H1 (cell line): ENCODE results near the gene GJA10. TPM values are rescaled to one million over a fixed set of nuclear protein-coding genes. Genes with fewer than 3 reads are reported as not detected.

Experiments
- CTCF ChIA-PET: fragments of 300-600 bp; sonication (Branson Sonifier 250); formaldehyde crosslinking; loops from one replicate; lab custom pipeline; 2021; ENCODE audit not compliant: partially characterized antibody; lab: Charles Lee
- POLR2A ChIA-PET: fragments of 300-600 bp; sonication (Branson Sonifier 250); formaldehyde crosslinking; loops from one replicate; lab custom pipeline; 2021; ENCODE audit warnings: inconsistent platforms; ENCODE audit not compliant: partially characterized antibody; lab: Charles Lee
- DNase-seq, 2 experiments: peaks; one replicate each; pipeline versions ENCODE4 v3.0.0 to v3.0.0-alpha.2; 2010 to 2022; ENCODE audit warnings: low spot score in 2 of 2, low read depth in 1 of 2, mixed read lengths in 1 of 2
- FAIRE-seq: peaks from 2 replicates; lab custom pipeline; 2011; peaks lifted over from hg19 to GRCh38; lab: Jason Lieb, UNC
- H2AFZ ChIP-seq: 2 replicates; pipeline ENCODE4 v1.8.1; 2012; ENCODE audit warnings: low read length, inconsistent platforms
- H2AK5ac ChIP-seq: 2 replicates; pipeline ENCODE4 v1.6.1; 2013; ENCODE audit warnings: low read depth, low read length
- H2BK120ac ChIP-seq: replicated peaks from 2 replicates; pipeline ENCODE3; 2013; ENCODE audit warnings: low read depth, low read length, inconsistent platforms
- H2BK12ac ChIP-seq: 2 replicates; pipeline ENCODE4 v1.6.1; 2013; ENCODE audit warnings: low read depth, low read length
- H2BK15ac ChIP-seq: 2 replicates; pipeline ENCODE4 v1.6.1; 2013; ENCODE audit warnings: low read length
- H2BK20ac ChIP-seq: 2 replicates; pipeline ENCODE4 v1.6.1; 2013; ENCODE audit warnings: low read length
- H2BK5ac ChIP-seq: 2 replicates; pipeline ENCODE4 v1.6.1; 2013; ENCODE audit warnings: low read depth, low read length
- H3K14ac ChIP-seq: 2 replicates; pipeline ENCODE4 v1.6.1; 2013; ENCODE audit warnings: inconsistent platforms; ENCODE audit not compliant: insufficient read length
- H3K18ac ChIP-seq: 2 replicates; pipeline ENCODE4 v1.6.1; 2013; ENCODE audit warnings: low read length; ENCODE audit errors: extremely low read depth
- H3K23ac ChIP-seq: 2 replicates; pipeline ENCODE4 v1.6.1; 2013; ENCODE audit warnings: inconsistent platforms; ENCODE audit not compliant: insufficient read length
- H3K23me2 ChIP-seq: 2 replicates; pipeline ENCODE4 v1.6.1; 2013; ENCODE audit warnings: low read depth, low read length
- H3K27ac ChIP-seq: 2 replicates; pipeline ENCODE4 v1.6.1; 2011; ENCODE audit warnings: low read depth, low read length, inconsistent platforms
- H3K27me3 ChIP-seq, 4 experiments: replicated peaks in 1 of 4; 1 replicate in 1 of 4; 2 replicates in 3 of 4; pipeline versions ENCODE4 v1.6.1 to v1.8.1; 2011 to 2013; ENCODE audit warnings: low read length in 3 of 4, mild to moderate bottlenecking in 3 of 4, inconsistent platforms in 2 of 4, mixed read lengths in 2 of 4, moderate library complexity in 1 of 4; ENCODE audit not compliant: control insufficient read depth in 3 of 4, insufficient read depth in 3 of 4; ENCODE audit errors: extremely low read depth in 1 of 4
- H3K36me3 ChIP-seq, 4 experiments: 2 replicates each; pipeline versions ENCODE4 v1.6.1 to v1.8.1; 2011 to 2013; ENCODE audit warnings: mild to moderate bottlenecking in 4 of 4, low read length in 3 of 4, moderate library complexity in 2 of 4, control low read depth in 1 of 4, inconsistent platforms in 1 of 4; ENCODE audit not compliant: insufficient read depth in 4 of 4, control insufficient read depth in 2 of 4
- H3K4ac ChIP-seq: replicated peaks from 2 replicates; pipeline ENCODE3; 2013; ENCODE audit warnings: low read length, low read depth, mixed read lengths, inconsistent platforms; ENCODE audit not compliant: insufficient read length
- H3K4me1 ChIP-seq, 4 experiments: replicated peaks in 1 of 4; 1 replicate in 1 of 4; 2 replicates in 3 of 4; pipeline versions ENCODE4 v1.6.1 to v1.8.1; 2011 to 2013; ENCODE audit warnings: low read length in 3 of 4, inconsistent platforms in 2 of 4, mixed read lengths in 1 of 4; ENCODE audit not compliant: insufficient read depth in 4 of 4, control insufficient read depth in 3 of 4
- H3K4me2 ChIP-seq, 2 experiments: 2 replicates each; pipeline versions ENCODE4 v1.6.1 to v1.8.1; 2011 to 2013; ENCODE audit warnings: low read depth in 2 of 2, low read length in 2 of 2, control low read depth in 1 of 2, inconsistent platforms in 1 of 2, mild to moderate bottlenecking in 1 of 2; ENCODE audit not compliant: insufficient read depth in 1 of 2
- H3K4me3 ChIP-seq, 4 experiments: fragments of 200-600, 300-600 bp in 1 of 4; sonication (generic), shearing (Covaris generic), sonication (Bioruptor Twin) in 1 of 4; 2 replicates each; pipeline versions ENCODE4 v1.5.1 to v1.8.1; 2011 to 2016; ENCODE audit warnings: low read length in 4 of 4, low read depth in 3 of 4, control low read depth in 2 of 4, inconsistent platforms in 2 of 4, mild to moderate bottlenecking in 2 of 4, mixed read lengths in 1 of 4, moderate library complexity in 1 of 4; ENCODE audit not compliant: insufficient read depth in 2 of 4; ENCODE audit errors: extremely low read depth in 1 of 4
- H3K56ac ChIP-seq: replicated peaks from 2 replicates; pipeline ENCODE3; 2013; ENCODE audit warnings: low read depth, mild to moderate bottlenecking, mixed read lengths, low read length, inconsistent platforms; ENCODE audit not compliant: insufficient read length
- H3K79me1 ChIP-seq: 2 replicates; pipeline ENCODE4 v1.6.1; 2013; ENCODE audit warnings: low read depth, low read length, control low read depth
- H3K79me2 ChIP-seq, 2 experiments: 2 replicates each; pipeline versions ENCODE4 v1.6.1 to v1.8.1; 2012 to 2013; ENCODE audit warnings: low read length in 2 of 2, mild to moderate bottlenecking in 2 of 2, inconsistent platforms in 1 of 2; ENCODE audit not compliant: insufficient read depth in 2 of 2, control insufficient read depth in 1 of 2
- H3K9ac ChIP-seq, 4 experiments: replicated peaks in 1 of 4; 1 replicate in 1 of 4; 2 replicates in 3 of 4; pipeline versions ENCODE4 v1.6.1 to v1.8.1; 2011 to 2013; ENCODE audit warnings: low read depth in 3 of 4, low read length in 3 of 4, control low read depth in 2 of 4, mild to moderate bottlenecking in 2 of 4, moderate library complexity in 2 of 4, inconsistent platforms in 1 of 4; ENCODE audit errors: extremely low read depth in 1 of 4
- H3K9me3 ChIP-seq, 2 experiments: 2 replicates each; pipeline versions ENCODE4 v1.6.1 to v1.8.1; 2012 to 2013; ENCODE audit warnings: mild to moderate bottlenecking in 2 of 2, moderate library complexity in 2 of 2, control low read depth in 1 of 2, inconsistent platforms in 1 of 2, low read depth in 1 of 2, low read length in 1 of 2, mixed read lengths in 1 of 2; ENCODE audit not compliant: insufficient read depth in 2 of 2
- H4K20me1 ChIP-seq, 2 experiments: replicated peaks in 1 of 2; 2 replicates each; pipeline versions ENCODE3 to v1.8.1; 2011 to 2013; ENCODE audit warnings: inconsistent platforms in 2 of 2, low read length in 2 of 2, mild to moderate bottlenecking in 1 of 2; ENCODE audit not compliant: insufficient read depth in 2 of 2, control insufficient read depth in 1 of 2
- H4K5ac ChIP-seq: 2 replicates; pipeline ENCODE4 v1.6.1; 2013; ENCODE audit warnings: low read length, low read depth, mixed read lengths, inconsistent platforms; ENCODE audit not compliant: insufficient read length
- H4K8ac ChIP-seq: 2 replicates; pipeline ENCODE4 v1.8.0; 2013; ENCODE audit warnings: mild to moderate bottlenecking, moderate library complexity, low read length, inconsistent platforms; ENCODE audit not compliant: insufficient read depth; ENCODE audit errors: extremely low read depth
- H4K91ac ChIP-seq: replicated peaks from 2 replicates; pipeline ENCODE3; 2013; ENCODE audit warnings: low read length, mixed read lengths, inconsistent platforms; ENCODE audit not compliant: insufficient read length
- ATF3 ChIP-seq: IDR thresholded peaks from 2 replicates; pipeline ENCODE4 v1.6.1; 2011; ENCODE audit warnings: low read depth, mild to moderate bottlenecking, low read length; ENCODE audit not compliant: insufficient read depth
- BRCA1 ChIP-seq: IDR thresholded peaks from 2 replicates; pipeline ENCODE4 v1.6.1; 2012; ENCODE audit warnings: low read depth, low read length, improper control_type of control experiment
- CEBPB ChIP-seq: IDR thresholded peaks from 2 replicates; pipeline ENCODE4 v1.6.1; 2012; ENCODE audit warnings: low read depth, low read length
- CREB1 ChIP-seq: IDR thresholded peaks from 2 replicates; pipeline ENCODE4 v1.6.1; 2012; ENCODE audit warnings: inconsistent platforms
- CTCF ChIP-seq, 3 experiments: IDR thresholded peaks; 1 replicate in 2 of 3; 2 replicates in 1 of 3; pipeline versions ENCODE4 v1.5.1 to v1.6.1; 2011; ENCODE audit warnings: low read length in 3 of 3, mild to moderate bottlenecking in 3 of 3, inconsistent platforms in 2 of 3, low read depth in 1 of 3, moderate library complexity in 1 of 3; ENCODE audit not compliant: insufficient read depth in 1 of 3; ENCODE audit errors: control extremely low read depth in 1 of 3
- HDAC6 ChIP-seq: IDR thresholded peaks from one replicate; pipeline ENCODE4 v1.7.1; 2012; ENCODE audit warnings: low read depth, mild to moderate bottlenecking, inconsistent platforms, low read length, moderate library complexity
- NRF1 ChIP-seq: IDR thresholded peaks from 2 replicates; pipeline ENCODE4 v1.6.1; 2011; ENCODE audit warnings: mild to moderate bottlenecking, low read depth, low read length, improper control_type of control experiment
- RBBP5 ChIP-seq: IDR thresholded peaks from 2 replicates; pipeline ENCODE4 v1.7.1; 2012; ENCODE audit warnings: low read depth, mild to moderate bottlenecking, inconsistent platforms, low read length, moderate library complexity, borderline replicate concordance
- SIX5 ChIP-seq: IDR thresholded peaks from 2 replicates; pipeline ENCODE4 v1.6.1; 2011; ENCODE audit warnings: mild to moderate bottlenecking, low read depth, low read length
- SRF ChIP-seq: IDR thresholded peaks from 2 replicates; pipeline ENCODE4 v1.6.1; 2011; ENCODE audit warnings: mild to moderate bottlenecking, low read depth, low read length, moderate library complexity
- ZNF274 ChIP-seq: IDR thresholded peaks from 2 replicates; pipeline ENCODE4 v1.7.0; 2012; ENCODE audit warnings: low read length, borderline replicate concordance; ENCODE audit errors: extremely low read depth
- whole genome bisulfite sequencing, 2 experiments: shearing (Covaris generic) in 1 of 2; methylation state at CpG; one replicate each; pipeline versions ENCODE4 v1.1.6 to v1.1.7; 2013 to 2015; ENCODE audit warnings: low lambda C conversion rate in 2 of 2, mixed read lengths in 2 of 2, inconsistent platforms in 1 of 2, low coverage in 1 of 2, missing lambda C conversion rate in 1 of 2; ENCODE audit not compliant: insufficient replicate concordance in 2 of 2, insufficient coverage in 1 of 2, insufficient read length in 1 of 2; ENCODE audit errors: extremely low coverage in 1 of 2, missing lambda C conversion rate in 1 of 2; 5-methylcytosine and 5-hydroxymethylcytosine counted together
- polyA plus RNA-seq, 7 experiments: library from polyadenylated mRNA; depleted of rRNA in 3 of 7; stranded (reverse) in 5 of 7; unstranded in 2 of 7; fragments of >200 nt in 5 of 7; fragments of 200-250 nt in 2 of 7; gene quantifications; 1 replicate in 5 of 7; 2 replicates in 1 of 7; 4 replicates in 1 of 7; pipeline versions ENCODE4 v1.2.1 to v1.2.3, GENCODE V29; 2011 to 2013; ENCODE audit warnings: missing spikeins in 2 of 7, mixed read lengths in 2 of 7
- total RNA-seq: library from RNA; stranded (reverse); fragmentation: NEBNext Ultra II Directional; extraction: Animal tissue kit (Norgen Biotek cat#: 25700); gene quantifications from 2 replicates; pipeline ENCODE4 v1.2.1, GENCODE V29; 2021

The GJA10 gene
- total and polyA plus RNA-seq, 2 of the 8 experiments (the other 6 are each of a cell fraction or from before 2014, with no cell fraction given): 0.21 TPM; not detected in 1

GRCh38 chr6:89862698-89863097 lies 31.6 kb upstream of the GJA10 start:
- H4K91ac ChIP-seq: no peak overlapping the region
- peaks cover 0 to 2% of the 10 kb centered on the region in 2 experiments; a peak in 1 of 4 replicates for H3K9me3 ChIP-seq
- no peak overlapping the region for H3K4ac ChIP-seq
- POLR2A ChIA-PET: interaction anchor here (1.3 kb wide), 1 partner anchor 10 kb away, joined by 5 read pairs; no protein-coding TSS in a partner anchor
- peaks cover 0 to 2% of the 10 kb centered on the region in 2 experiments for H4K20me1 ChIP-seq
- no peak overlapping the region for H3K56ac ChIP-seq
- 81% methylated on average over 2 of the region's 2 CpGs; no CpG with 5 or more reads in 1 of the 2 experiments for WGBS, 2 experiments
- H3K4me2 ChIP-seq: no peak overlapping the region
- CTCF ChIA-PET: no interaction called here
- no peak for TF ChIP-seq ATF3
- no peak for TF ChIP-seq NRF1
- no peak for TF ChIP-seq CTCF (IDR thresholded peaks at IDR 0.05; ENCODE audit: control extremely low read depth in 1 of 3, insufficient read depth in 1 of 3, low read depth in 1 of 3, low read length in 3 of 3)
- no peak for TF ChIP-seq CEBPB
- no peak for TF ChIP-seq SIX5
- TF ChIP-seq CREB1: no peak
- TF ChIP-seq ZNF274: no peak
- no peak for TF ChIP-seq HDAC6
- TF ChIP-seq RBBP5: no peak
- TF ChIP-seq SRF: no peak
- no peak for TF ChIP-seq BRCA1
- H3K9ac ChIP-seq: no peak overlapping the region
- no peak overlapping the region for H2AFZ ChIP-seq
- no peak overlapping the region for H2BK5ac ChIP-seq
- H3K18ac ChIP-seq: no peak overlapping the region
- no peak overlapping the region for H3K27ac ChIP-seq
- H3K4me3 ChIP-seq: no peak overlapping the region
- H3K23ac ChIP-seq: no peak overlapping the region
- no peak overlapping the region for H4K8ac ChIP-seq
- H2BK12ac ChIP-seq: no peak overlapping the region
- H2BK120ac ChIP-seq: no peak overlapping the region
- no peaks in the 10 kb centered on the region for H3K23me2 ChIP-seq
- no peaks in the 10 kb centered on the region for H3K79me1 ChIP-seq
- no peak overlapping the region for H3K14ac ChIP-seq
- no peaks in the 10 kb centered on the region for H3K4me1 ChIP-seq
- H2BK20ac ChIP-seq: no peak overlapping the region
- peaks cover 14 to 87% (median 60%) of the 10 kb centered on the region in 4 experiments; a peak in 7 of 8 replicates for H3K36me3 ChIP-seq
- H3K27me3 ChIP-seq: no peaks in the 10 kb centered on the region
- DNase-seq (no peak), FAIRE-seq (no peak)
- H4K5ac ChIP-seq: no peak overlapping the region
- H2AK5ac ChIP-seq: no peak overlapping the region
- no peaks in the 10 kb centered on the region for H3K79me2 ChIP-seq
- no peak overlapping the region for H2BK15ac ChIP-seq
